Neural cell (in vitro differentiated cells): Measurements from ENCODE around the gene TADA3. TPM values are rescaled to one million over a fixed set of nuclear protein-coding genes. Genes with fewer than 3 reads are reported as not detected.

ENCODE experiments used
- H2AFZ ChIP-seq: fragments of 200-600, 300-800 bp; sonication (generic), shearing (Covaris generic); 2 replicates; pipeline ENCODE4 v1.6.0; 2014; ENCODE audit warnings: low read depth, mild to moderate bottlenecking, antibody characterized with exemption, low read length, moderate library complexity
- H3F3A ChIP-seq: fragments of 200-600 bp; shearing (Covaris generic); 2 replicates; pipeline ENCODE4 v1.6.1; 2016; ENCODE audit warnings: mild to moderate bottlenecking, moderate library complexity, mixed read lengths, antibody characterized with exemption, low read length; ENCODE audit not compliant: insufficient read depth, poor library complexity, severe bottlenecking
- H3K27ac ChIP-seq: fragments of 200-600, 300-800 bp; sonication (generic), shearing (Covaris generic); 2 replicates; pipeline ENCODE4 v1.5.1; 2014; ENCODE audit warnings: mild to moderate bottlenecking, low read length, moderate library complexity
- H3K27me3 ChIP-seq: fragments of 300-800, 200-600 bp; sonication (generic), shearing (Covaris generic); 2 replicates; pipeline ENCODE4 v1.6.0; 2014; ENCODE audit warnings: mild to moderate bottlenecking, low read depth, low read length, moderate library complexity; ENCODE audit not compliant: insufficient read depth
- H3K36me3 ChIP-seq: fragments of 300-800, 200-600 bp; sonication (generic), shearing (Covaris generic); 2 replicates; pipeline ENCODE4 v1.5.1; 2014; ENCODE audit warnings: mild to moderate bottlenecking, antibody characterized with exemption, low read length, moderate library complexity; ENCODE audit not compliant: insufficient read depth
- H3K4me2 ChIP-seq: fragments of 300-800, 200-600 bp; sonication (generic), shearing (Covaris generic); 2 replicates; pipeline ENCODE4 v1.6.0; 2014; ENCODE audit warnings: mild to moderate bottlenecking, low read length
- H3K4me3 ChIP-seq: fragments of 300-800, 200-600 bp; sonication (generic), shearing (Covaris generic); 2 replicates; pipeline ENCODE4 v1.5.1; 2014; ENCODE audit warnings: mild to moderate bottlenecking, low read length, moderate library complexity
- H3K79me2 ChIP-seq: fragments of 200-600 bp; shearing (Covaris generic); replicated peaks from 2 replicates; pipeline ENCODE4 v1.6.0; 2014; ENCODE audit warnings: mild to moderate bottlenecking, low read length, moderate library complexity; ENCODE audit not compliant: insufficient read depth
- H3K9ac ChIP-seq: fragments of 300-800, 200-600 bp; sonication (generic), shearing (Covaris generic); 2 replicates; pipeline ENCODE4 v1.6.1; 2016; ENCODE audit warnings: mild to moderate bottlenecking, low read length, mixed read lengths
- H3K9me2 ChIP-seq: fragments of 200-600 bp; shearing (Covaris generic); 2 replicates; pipeline ENCODE4 v1.6.1; 2016; ENCODE audit warnings: mild to moderate bottlenecking, low read length, mixed read lengths; ENCODE audit not compliant: insufficient read depth
- H3K9me3 ChIP-seq: fragments of 200-600, 300-800 bp; sonication (generic), shearing (Covaris generic); 2 replicates; pipeline ENCODE4 v1.6.1; 2016; ENCODE audit warnings: mild to moderate bottlenecking, mixed run types, low read length, moderate library complexity, mixed read lengths
- H4K20me1 ChIP-seq: fragments of 200-600 bp; shearing (Covaris generic); 2 replicates; pipeline ENCODE4 v1.6.1; 2016; ENCODE audit warnings: mild to moderate bottlenecking, mixed run types; ENCODE audit not compliant: insufficient read depth
- EP300 ChIP-seq: fragments of 450-650 bp; conservative IDR thresholded peaks from 2 replicates; pipeline ENCODE4 v1.6.1; 2014; ENCODE audit warnings: antibody characterized with exemption, mild to moderate bottlenecking, moderate library complexity; ENCODE audit not compliant: poor library complexity, severe bottlenecking
- EZH2 ChIP-seq: fragments of 200-600, 300-800 bp; shearing (Covaris generic), sonication (generic); IDR thresholded peaks from 2 replicates; pipeline ENCODE4 v1.6.1; 2014; ENCODE audit warnings: antibody characterized with exemption, low read length, borderline replicate concordance, mild to moderate bottlenecking; ENCODE audit not compliant: insufficient read depth, poor library complexity, severe bottlenecking
- MXI1 ChIP-seq: fragments of 450-650 bp; conservative IDR thresholded peaks from 2 replicates; pipeline ENCODE4 v1.6.1; 2014; ENCODE audit warnings: antibody characterized with exemption, mild to moderate bottlenecking; ENCODE audit not compliant: poor library complexity, severe bottlenecking
- POLR2AphosphoS5 ChIP-seq: IDR thresholded peaks from 2 replicates; pipeline ENCODE4 v1.6.1; 2012
- RAD21 ChIP-seq: fragments of 450-650 bp; conservative IDR thresholded peaks from 2 replicates; pipeline ENCODE4 v1.6.1; 2014; ENCODE audit warnings: antibody characterized with exemption, mild to moderate bottlenecking, moderate library complexity
- SMC3 ChIP-seq: fragments of 450-650 bp; conservative IDR thresholded peaks from 2 replicates; pipeline ENCODE4 v1.6.1; 2014; ENCODE audit warnings: antibody characterized with exemption, mild to moderate bottlenecking, moderate library complexity; ENCODE audit not compliant: poor library complexity
- TAF1 ChIP-seq: IDR thresholded peaks from 2 replicates; pipeline ENCODE4 v1.6.1; 2012; ENCODE audit warnings: low read depth
- polyA plus RNA-seq: library from polyadenylated mRNA; depleted of rRNA; stranded (reverse); fragments of >200 nt; gene quantifications from 2 replicates; pipeline ENCODE4 v1.2.3, GENCODE V29; 2014
- TF ChIP-seq, protein P1 (sequence below): IDR thresholded peaks from 2 replicates; pipeline ENCODE4 v1.6.1; 2012; ENCODE audit warnings: borderline replicate concordance
- TF ChIP-seq, protein P2 (sequence below): fragments of 450-650 bp; IDR thresholded peaks from 2 replicates; pipeline ENCODE4 v1.5.1; 2014; ENCODE audit warnings: antibody characterized with exemption, mild to moderate bottlenecking, moderate library complexity; ENCODE audit not compliant: poor library complexity, severe bottlenecking

The TADA3 gene
- polyA plus RNA-seq, 1 donor from 2014 or later = 55.4 TPM

DNA sequence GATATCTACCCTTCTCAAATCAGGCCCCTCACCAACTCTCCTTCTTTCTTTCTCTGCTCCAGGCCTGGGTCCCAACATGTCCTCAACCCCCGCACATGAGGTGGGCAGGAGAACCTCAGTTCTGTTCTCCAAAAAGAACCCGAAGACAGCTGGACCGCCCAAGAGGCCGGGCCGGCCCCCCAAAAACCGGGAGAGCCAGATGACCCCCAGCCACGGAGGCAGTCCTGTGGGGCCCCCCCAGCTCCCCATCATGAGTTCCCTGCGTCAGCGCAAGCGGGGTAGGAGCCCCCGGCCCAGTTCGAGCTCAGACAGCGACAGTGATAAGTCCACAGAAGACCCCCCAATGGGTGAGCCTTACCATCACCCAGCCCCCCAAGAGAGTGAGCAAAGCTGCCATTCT is 48.1 kb downstream of the TADA3 start:
- Histone ChIP-seq H3K27me3 (no peaks in the 10 kb centered on the region), H3K27ac (no peak overlapping the region), H3K79me2 (no peaks in the 10 kb centered on the region), H3K9me2 (no peaks in the 10 kb centered on the region), H3K4me2 (no peak overlapping the region), H3K4me3 (no peak overlapping the region), H2AFZ (no peak overlapping the region), H4K20me1 (no peaks in the 10 kb centered on the region), H3F3A (peaks cover 2% of the 10 kb centered on the region), H3K36me3 (peaks cover 3% of the 10 kb centered on the region), H3K9ac (no peak overlapping the region), H3K9me3 (no peaks in the 10 kb centered on the region)
- TF ChIP-seq TAF1 = no peak
- TF ChIP-seq EZH2 = no peak
- TF ChIP-seq SMC3 = no peak
- no peak for TF ChIP-seq EP300
- no peak for TF ChIP-seq RAD21
- TF ChIP-seq MXI1 = no peak
- TF ChIP-seq POLR2AphosphoS5 = no peak
- TF ChIP-seq, protein P1, sequence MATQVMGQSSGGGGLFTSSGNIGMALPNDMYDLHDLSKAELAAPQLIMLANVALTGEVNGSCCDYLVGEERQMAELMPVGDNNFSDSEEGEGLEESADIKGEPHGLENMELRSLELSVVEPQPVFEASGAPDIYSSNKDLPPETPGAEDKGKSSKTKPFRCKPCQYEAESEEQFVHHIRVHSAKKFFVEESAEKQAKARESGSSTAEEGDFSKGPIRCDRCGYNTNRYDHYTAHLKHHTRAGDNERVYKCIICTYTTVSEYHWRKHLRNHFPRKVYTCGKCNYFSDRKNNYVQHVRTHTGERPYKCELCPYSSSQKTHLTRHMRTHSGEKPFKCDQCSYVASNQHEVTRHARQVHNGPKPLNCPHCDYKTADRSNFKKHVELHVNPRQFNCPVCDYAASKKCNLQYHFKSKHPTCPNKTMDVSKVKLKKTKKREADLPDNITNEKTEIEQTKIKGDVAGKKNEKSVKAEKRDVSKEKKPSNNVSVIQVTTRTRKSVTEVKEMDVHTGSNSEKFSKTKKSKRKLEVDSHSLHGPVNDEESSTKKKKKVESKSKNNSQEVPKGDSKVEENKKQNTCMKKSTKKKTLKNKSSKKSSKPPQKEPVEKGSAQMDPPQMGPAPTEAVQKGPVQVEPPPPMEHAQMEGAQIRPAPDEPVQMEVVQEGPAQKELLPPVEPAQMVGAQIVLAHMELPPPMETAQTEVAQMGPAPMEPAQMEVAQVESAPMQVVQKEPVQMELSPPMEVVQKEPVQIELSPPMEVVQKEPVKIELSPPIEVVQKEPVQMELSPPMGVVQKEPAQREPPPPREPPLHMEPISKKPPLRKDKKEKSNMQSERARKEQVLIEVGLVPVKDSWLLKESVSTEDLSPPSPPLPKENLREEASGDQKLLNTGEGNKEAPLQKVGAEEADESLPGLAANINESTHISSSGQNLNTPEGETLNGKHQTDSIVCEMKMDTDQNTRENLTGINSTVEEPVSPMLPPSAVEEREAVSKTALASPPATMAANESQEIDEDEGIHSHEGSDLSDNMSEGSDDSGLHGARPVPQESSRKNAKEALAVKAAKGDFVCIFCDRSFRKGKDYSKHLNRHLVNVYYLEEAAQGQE = no peak
- TF ChIP-seq, protein P2, sequence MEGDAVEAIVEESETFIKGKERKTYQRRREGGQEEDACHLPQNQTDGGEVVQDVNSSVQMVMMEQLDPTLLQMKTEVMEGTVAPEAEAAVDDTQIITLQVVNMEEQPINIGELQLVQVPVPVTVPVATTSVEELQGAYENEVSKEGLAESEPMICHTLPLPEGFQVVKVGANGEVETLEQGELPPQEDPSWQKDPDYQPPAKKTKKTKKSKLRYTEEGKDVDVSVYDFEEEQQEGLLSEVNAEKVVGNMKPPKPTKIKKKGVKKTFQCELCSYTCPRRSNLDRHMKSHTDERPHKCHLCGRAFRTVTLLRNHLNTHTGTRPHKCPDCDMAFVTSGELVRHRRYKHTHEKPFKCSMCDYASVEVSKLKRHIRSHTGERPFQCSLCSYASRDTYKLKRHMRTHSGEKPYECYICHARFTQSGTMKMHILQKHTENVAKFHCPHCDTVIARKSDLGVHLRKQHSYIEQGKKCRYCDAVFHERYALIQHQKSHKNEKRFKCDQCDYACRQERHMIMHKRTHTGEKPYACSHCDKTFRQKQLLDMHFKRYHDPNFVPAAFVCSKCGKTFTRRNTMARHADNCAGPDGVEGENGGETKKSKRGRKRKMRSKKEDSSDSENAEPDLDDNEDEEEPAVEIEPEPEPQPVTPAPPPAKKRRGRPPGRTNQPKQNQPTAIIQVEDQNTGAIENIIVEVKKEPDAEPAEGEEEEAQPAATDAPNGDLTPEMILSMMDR = no peak

DNA sequence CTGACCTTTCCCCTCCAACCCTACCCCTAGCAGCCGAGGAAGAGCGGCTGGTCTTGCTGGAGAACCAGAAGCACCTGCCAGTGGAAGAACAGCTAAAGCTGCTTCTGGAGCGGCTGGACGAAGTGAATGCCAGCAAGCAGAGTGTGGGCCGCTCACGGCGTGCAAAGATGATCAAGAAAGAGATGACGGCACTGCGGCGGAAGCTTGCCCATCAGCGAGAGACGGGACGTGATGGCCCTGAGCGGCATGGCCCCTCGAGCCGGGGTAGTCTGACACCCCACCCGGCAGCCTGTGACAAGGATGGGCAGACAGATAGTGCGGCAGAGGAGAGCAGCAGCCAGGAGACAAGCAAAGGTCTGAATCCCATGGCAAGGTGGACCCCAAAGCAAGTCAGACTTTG is 48.7 kb downstream of the TADA3 start:
- no peak overlapping the region for H3K4me2 ChIP-seq
- H3K9me3 ChIP-seq = no peaks in the 10 kb centered on the region
- no peak overlapping the region for H2AFZ ChIP-seq
- H3K27ac ChIP-seq = no peak overlapping the region
- no peaks in the 10 kb centered on the region for H3K27me3 ChIP-seq
- no peaks in the 10 kb centered on the region for H3K79me2 ChIP-seq
- H3F3A ChIP-seq = no peaks in the 10 kb centered on the region
- H4K20me1 ChIP-seq = no peaks in the 10 kb centered on the region
- H3K9ac ChIP-seq = no peak overlapping the region
- no peaks in the 10 kb centered on the region for H3K9me2 ChIP-seq
- TF ChIP-seq EP300 = no peak
- TF ChIP-seq TAF1 = no peak
- no peak for TF ChIP-seq POLR2AphosphoS5
- TF ChIP-seq, protein P1 = no peak
- TF ChIP-seq, protein P2 = no peak
- TF ChIP-seq SMC3 = no peak
- TF ChIP-seq EZH2 = no peak
- no peak for TF ChIP-seq MXI1
- no peak for TF ChIP-seq RAD21
- no peak overlapping the region for H3K4me3 ChIP-seq
- peaks cover 4% of the 10 kb centered on the region for H3K36me3 ChIP-seq
